DOHH2 (cell line): ENCODE results near the gene NGF.

Source experiments
- H3F3A ChIP-seq: fragments of 200-600 bp; sonication (generic), shearing (Covaris generic); 2 replicates; pipeline ENCODE4 v1.6.0; 2016; ENCODE audit warnings: antibody characterized with exemption, mild to moderate bottlenecking; ENCODE audit not compliant: control insufficient read depth, insufficient read depth
- H3K27ac ChIP-seq: fragments of 200-600 bp; sonication (generic); 2 replicates; pipeline ENCODE4 v1.5.1; 2014; ENCODE audit warnings: low read depth, mild to moderate bottlenecking, low read length, moderate library complexity
- H3K27me3 ChIP-seq: fragments of 200-600 bp; sonication (generic); 2 replicates; pipeline ENCODE4 v1.6.1; 2014; ENCODE audit warnings: mild to moderate bottlenecking, low read length, mixed read lengths; ENCODE audit not compliant: control insufficient read depth
- H3K36me3 ChIP-seq: fragments of 200-600 bp; sonication (generic); 2 replicates; pipeline ENCODE4 v1.6.1; 2014; ENCODE audit warnings: mild to moderate bottlenecking, low read length, moderate library complexity, mixed read lengths; ENCODE audit not compliant: control insufficient read depth
- H3K4me1 ChIP-seq: fragments of 200-600 bp; sonication (generic); 2 replicates; pipeline ENCODE4 v1.6.1; 2014; ENCODE audit warnings: mild to moderate bottlenecking, low read length, mixed read lengths; ENCODE audit not compliant: control insufficient read depth
- H3K4me2 ChIP-seq: fragments of 200-600 bp; sonication (generic); 2 replicates; pipeline ENCODE4 v1.6.0; 2014; ENCODE audit warnings: mild to moderate bottlenecking, low read length, moderate library complexity
- H3K4me3 ChIP-seq: fragments of 200-600 bp; sonication (generic); 2 replicates; pipeline ENCODE4 v1.5.1; 2014; ENCODE audit warnings: mild to moderate bottlenecking, low read length, mixed read lengths
- H3K79me2 ChIP-seq: fragments of 200-600 bp; sonication (generic); 2 replicates; pipeline ENCODE4 v1.6.1; 2014; ENCODE audit warnings: mild to moderate bottlenecking, low read length, mixed read lengths; ENCODE audit not compliant: control insufficient read depth
- H3K9me2 ChIP-seq: fragments of 200-600 bp; sonication (generic); replicated peaks from 2 replicates; pipeline ENCODE4 v1.6.1; 2014; ENCODE audit warnings: mild to moderate bottlenecking, low read length, mixed read lengths; ENCODE audit not compliant: control insufficient read depth
- H3K9me3 ChIP-seq: fragments of 200-600 bp; sonication (generic); 2 replicates; pipeline ENCODE4 v1.6.1; 2014; ENCODE audit warnings: antibody characterized with exemption, low read length, mixed read lengths; ENCODE audit not compliant: control insufficient read depth, insufficient read depth
- H4K20me1 ChIP-seq: fragments of 200-600 bp; sonication (generic); 2 replicates; pipeline ENCODE4 v1.6.0; 2014; ENCODE audit warnings: low read depth, mild to moderate bottlenecking, antibody characterized with exemption, low read length, moderate library complexity; ENCODE audit not compliant: control insufficient read depth, insufficient read depth
- CTCF ChIP-seq: fragments of 200-600 bp; sonication (generic); IDR thresholded peaks from one replicate; pipeline ENCODE4 v1.5.1; 2014; ENCODE audit warnings: antibody characterized with exemption, mild to moderate bottlenecking, low read depth, low read length; ENCODE audit not compliant: poor library complexity, severe bottlenecking
- EZH2phosphoT487 ChIP-seq: fragments of 200-600 bp; sonication (generic); IDR thresholded peaks from 2 replicates; pipeline ENCODE4 v1.6.1; 2017; ENCODE audit warnings: borderline replicate concordance, mild to moderate bottlenecking, antibody characterized with exemption, low read length, moderate library complexity, mixed read lengths

Gene NGF

GRCh38 chr1:115246526-115246925 lies 91.5 kb downstream of the NGF start:
- no peaks in the 10 kb centered on the region for H3K27me3 ChIP-seq
- no peaks in the 10 kb centered on the region for H3K79me2 ChIP-seq
- H3K4me1 ChIP-seq: no peaks in the 10 kb centered on the region
- no peak overlapping the region for H3K27ac ChIP-seq
- no peaks in the 10 kb centered on the region for H3K36me3 ChIP-seq
- TF ChIP-seq EZH2phosphoT487: no peak
- no peak for TF ChIP-seq CTCF
- H3K9me3 ChIP-seq: no peaks in the 10 kb centered on the region
- H4K20me1 ChIP-seq: no peaks in the 10 kb centered on the region
- no peaks in the 10 kb centered on the region for H3K9me2 ChIP-seq
- H3K4me2 ChIP-seq: no peak overlapping the region
- H3K4me3 ChIP-seq: no peak overlapping the region
- no peaks in the 10 kb centered on the region for H3F3A ChIP-seq

GRCh38 chr1:115245227-115245626 lies 92.8 kb downstream of the NGF start:
- no peaks in the 10 kb centered on the region for H3K9me2 ChIP-seq
- no peaks in the 10 kb centered on the region for H3K79me2 ChIP-seq
- no peak overlapping the region for H3K4me2 ChIP-seq
- TF ChIP-seq CTCF (no peak), EZH2phosphoT487 (no peak)
- no peaks in the 10 kb centered on the region for H3K4me1 ChIP-seq
- no peaks in the 10 kb centered on the region for H3F3A ChIP-seq
- no peaks in the 10 kb centered on the region for H4K20me1 ChIP-seq
- H3K27me3 ChIP-seq: no peaks in the 10 kb centered on the region
- no peak overlapping the region for H3K27ac ChIP-seq
- H3K4me3 ChIP-seq: no peak overlapping the region
- no peaks in the 10 kb centered on the region for H3K36me3 ChIP-seq
- no peaks in the 10 kb centered on the region for H3K9me3 ChIP-seq

GRCh38 chr1:115242543-115242942 lies 95.5 kb downstream of the NGF start:
- Histone ChIP-seq H3F3A (no peaks in the 10 kb centered on the region), H4K20me1 (no peaks in the 10 kb centered on the region), H3K27ac (no peak overlapping the region), H3K9me2 (no peaks in the 10 kb centered on the region), H3K79me2 (no peaks in the 10 kb centered on the region), H3K4me3 (no peak overlapping the region), H3K27me3 (no peaks in the 10 kb centered on the region), H3K4me1 (no peaks in the 10 kb centered on the region), H3K4me2 (no peak overlapping the region), H3K9me3 (no peaks in the 10 kb centered on the region), H3K36me3 (no peaks in the 10 kb centered on the region)
- TF ChIP-seq CTCF (no peak), EZH2phosphoT487 (no peak)

GRCh38 chr1:115241309-115241708 lies 96.7 kb downstream of the NGF start:
- Histone ChIP-seq H3F3A (no peaks in the 10 kb centered on the region), H3K36me3 (no peaks in the 10 kb centered on the region), H4K20me1 (no peaks in the 10 kb centered on the region), H3K9me3 (no peaks in the 10 kb centered on the region), H3K9me2 (no peaks in the 10 kb centered on the region), H3K27ac (no peak overlapping the region), H3K4me1 (no peaks in the 10 kb centered on the region), H3K27me3 (no peaks in the 10 kb centered on the region), H3K4me2 (no peak overlapping the region), H3K4me3 (no peak overlapping the region), H3K79me2 (no peaks in the 10 kb centered on the region)
- TF ChIP-seq CTCF: no peak
- no peak for TF ChIP-seq EZH2phosphoT487
